ENCODE measurements around the gene EVA1A.

GRCh38 chr2:75545387-75545786 is 15.4 kb downstream of the EVA1A start:
- TF ChIP-seq ISL1 (CRISPR knock-in tag; IDR thresholded peaks at IDR 0.05) (no peak), CSRNP3 (CRISPR knock-in tag; IDR thresholded peaks at IDR 0.05) (no peak), BACH2 (CRISPR knock-in tag; IDR thresholded peaks at IDR 0.05; ENCODE audit: borderline replicate concordance) (no peak), OSR1 (CRISPR knock-in tag; IDR thresholded peaks at IDR 0.05) (no peak)

Data from SK-N-SH treated with all-trans-retinoic acid at 6 μM for 48 hours (cell line).